HG03196 (cell line): Measurements from ENCODE around the gene EFCAB12.
"Not testable (repeated sequence)": the region's sequence is repeated elsewhere in the genome, so short reads cannot be mapped to it uniquely, and the experiment has no call there.

Experiments
- ATAC-seq: cut with Tn5 transposase; IDR thresholded peaks from one replicate; pipeline ENCODE4 v1.9.1; 2021; ENCODE audit not compliant: unreplicated experiment

The EFCAB12 gene

GRCh38 chr3:129421988-129422745, 6.3 kb downstream of the EFCAB12 start:
- no peak for ATAC-seq

- no peak for ATAC-seq
These were observed 7.1 kb downstream of the EFCAB12 start for GRCh38 chr3:129421236-129421883.

- no peak for ATAC-seq
These were observed 9.0 kb downstream of the EFCAB12 start for GRCh38 chr3:129419476-129419875.

- ATAC-seq, result no peak
These were observed 10.1 kb downstream of the EFCAB12 start for GRCh38 chr3:129418041-129418973.

DNA sequence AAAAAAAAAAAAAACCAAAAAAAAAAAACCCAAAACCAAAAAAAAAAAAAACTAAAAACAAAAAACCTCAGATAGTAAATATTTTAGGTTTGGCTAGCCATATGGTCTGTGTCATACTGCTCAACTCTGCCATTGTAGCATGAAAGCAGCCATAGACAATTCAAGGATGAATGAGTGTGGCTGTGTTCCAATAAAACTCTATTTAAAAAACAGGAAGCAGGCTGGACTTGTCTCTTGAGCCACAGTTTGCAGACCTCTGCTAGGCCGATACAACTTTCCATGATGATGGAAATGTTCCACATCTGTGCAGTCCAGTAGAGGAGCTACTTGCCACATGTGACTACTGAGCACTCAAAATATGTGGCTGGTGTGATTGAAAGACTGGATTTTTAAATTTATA, 11.1 kb downstream of the EFCAB12 start:
- no peak for ATAC-seq

DNA sequence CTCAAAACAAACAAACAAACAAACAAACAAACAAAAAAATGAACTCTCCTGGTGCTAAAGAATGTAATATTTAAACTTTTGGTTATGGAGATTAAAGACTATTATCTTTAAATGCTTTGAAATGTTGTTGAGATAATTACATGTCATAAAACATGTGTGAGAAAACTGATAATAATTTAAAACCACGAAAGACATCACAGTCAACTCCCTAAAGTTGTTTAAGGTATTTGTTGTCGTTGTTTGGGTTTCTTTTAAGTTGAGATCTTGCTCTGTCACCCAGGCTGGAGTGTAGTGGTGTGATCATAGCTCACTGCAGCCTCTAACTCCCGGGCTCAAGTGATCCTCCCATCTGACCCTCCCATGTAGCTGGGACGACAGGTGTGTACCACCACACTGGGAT, 12.0 kb downstream of the EFCAB12 start:
- no peak for ATAC-seq

- no peak for ATAC-seq
These were observed 12.6 kb downstream of the EFCAB12 start for GRCh38 chr3:129415830-129416229.

DNA sequence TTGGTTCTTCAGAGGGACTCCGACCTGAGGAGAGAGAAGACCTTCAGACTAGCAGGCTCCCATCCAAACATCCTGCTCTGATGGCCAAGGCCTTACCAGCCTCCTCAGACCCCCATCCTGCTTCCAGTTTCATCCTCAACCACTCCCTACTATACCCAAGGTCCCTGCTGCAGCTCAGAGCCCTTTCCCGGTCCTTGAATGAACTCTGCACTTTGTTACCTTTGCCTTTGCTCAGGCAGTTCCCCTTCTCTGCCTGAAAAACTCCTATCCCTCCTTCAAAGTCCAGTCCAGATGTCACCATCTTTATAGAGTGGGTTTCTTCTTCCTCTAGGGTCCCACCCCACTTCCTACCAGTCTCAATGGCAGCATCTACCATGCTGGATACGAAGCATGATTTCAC, 13.1 kb downstream of the EFCAB12 start:
- no peak for ATAC-seq

DNA sequence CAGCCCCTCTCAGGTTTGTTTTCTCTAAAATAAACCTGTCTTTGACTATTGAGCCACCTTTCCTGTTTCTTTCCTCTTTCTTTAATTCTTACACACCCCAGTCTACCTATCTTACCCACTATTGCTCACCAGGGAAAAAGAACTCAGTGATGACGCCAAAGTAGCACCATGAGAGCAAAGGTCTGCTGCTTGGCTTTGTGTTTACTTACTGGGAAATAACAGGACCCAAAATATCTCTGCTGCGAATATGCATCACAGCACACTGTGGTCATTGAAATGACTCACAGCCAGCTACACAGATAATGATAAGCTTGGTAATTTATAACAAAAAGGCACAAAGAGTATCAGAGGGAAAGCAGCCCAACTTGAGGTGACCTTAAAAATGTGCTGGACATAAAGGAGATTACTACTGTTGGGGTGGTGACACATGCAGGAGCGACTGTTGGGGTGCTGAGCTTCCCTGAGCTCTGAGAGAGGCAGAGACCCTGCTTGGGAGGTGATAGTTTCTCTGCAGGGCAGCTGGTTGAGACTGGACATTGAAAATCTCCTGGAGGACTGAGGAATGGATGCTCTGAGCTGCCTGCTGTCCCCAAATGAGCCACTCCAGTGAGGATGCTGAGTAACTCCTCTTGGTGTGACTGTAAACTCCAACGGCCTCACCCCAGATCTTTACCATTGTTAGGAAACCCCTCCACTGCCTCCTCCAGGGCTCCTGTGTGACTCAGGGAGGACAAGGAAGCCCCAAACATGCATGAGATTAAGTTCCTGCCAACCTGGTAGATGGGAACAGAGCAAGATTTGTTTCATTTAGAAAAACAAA, 14.5 kb downstream of the EFCAB12 start:
- peak; percentile 80 for ATAC-seq

DNA sequence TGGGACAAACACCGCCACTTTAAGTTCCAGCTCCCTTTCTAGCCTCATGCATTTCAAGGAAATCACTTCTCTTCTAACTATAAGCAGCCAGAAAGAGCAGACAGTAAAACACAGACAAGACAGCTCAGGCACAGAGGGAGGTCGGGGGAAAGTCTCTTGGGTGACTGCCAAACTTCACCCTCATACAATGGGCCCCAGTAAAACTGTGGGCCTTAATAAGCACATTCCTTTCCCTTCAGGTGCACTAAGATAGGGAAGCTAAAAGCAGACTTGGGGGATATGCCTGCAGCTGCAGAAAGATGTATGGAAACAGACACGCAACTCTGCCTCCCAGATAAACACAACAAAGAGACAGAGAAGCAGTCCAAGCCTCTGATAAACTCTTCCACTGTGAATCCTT, 15.2 kb downstream of the EFCAB12 start:
- not testable (repeated sequence) for ATAC-seq

DNA sequence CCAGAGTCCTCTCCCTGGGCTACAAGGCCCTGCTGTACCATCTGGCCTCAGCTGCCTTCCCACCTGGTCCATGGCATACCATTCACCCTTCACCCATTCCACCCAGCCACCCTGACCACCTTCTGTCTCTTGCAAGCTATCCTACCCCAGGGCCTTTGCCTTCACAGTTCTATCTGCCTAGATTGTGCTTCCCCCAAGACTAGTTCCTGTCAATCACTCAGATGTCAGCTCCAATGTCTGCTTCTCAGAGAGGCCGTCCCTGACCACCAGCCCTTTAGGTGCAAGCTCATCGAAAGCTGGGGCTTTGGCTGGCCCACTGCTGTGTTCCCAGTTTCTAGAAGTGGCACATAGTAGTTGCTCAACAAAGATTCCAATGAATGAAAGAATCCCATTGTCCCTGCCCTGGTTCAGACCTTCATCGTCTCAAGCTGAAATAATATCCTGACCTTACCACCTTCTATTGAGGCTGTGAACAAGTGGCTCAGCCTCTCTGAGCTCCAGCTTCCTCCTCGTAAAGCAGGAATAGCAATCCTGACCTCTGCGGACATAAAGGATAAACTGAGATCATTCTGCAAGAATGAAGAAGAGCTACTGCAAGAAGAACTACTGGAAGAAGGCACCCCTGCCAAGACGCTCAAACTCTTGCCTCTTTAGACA, 15.8 kb downstream of the EFCAB12 start:
- ATAC-seq, result no peak

DNA sequence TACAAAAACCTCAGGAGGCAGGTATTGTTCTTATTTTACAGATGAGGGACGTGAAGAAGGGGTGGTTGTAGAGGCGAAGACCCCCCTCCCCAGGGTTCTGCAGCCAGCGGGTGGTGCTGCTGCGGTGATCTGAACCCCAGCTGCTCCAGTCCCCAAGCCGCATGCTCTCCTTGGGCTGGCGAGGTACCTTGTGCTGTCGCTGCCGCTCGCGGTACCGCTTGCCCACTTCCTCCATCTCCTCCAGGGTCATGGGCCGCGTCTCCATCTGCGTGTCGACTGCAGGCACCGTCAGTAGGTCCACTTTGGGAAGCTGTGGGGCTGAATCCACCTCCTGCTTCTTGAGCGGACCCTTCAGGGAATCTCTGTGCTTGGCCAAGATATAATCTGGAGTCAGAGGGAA, 17.5 kb downstream of the EFCAB12 start:
- no peak for ATAC-seq

GRCh38 chr3:129409541-129409940, 18.9 kb downstream of the EFCAB12 start:
- ATAC-seq, result no peak

- ATAC-seq, result no peak
These were observed 23.8 kb downstream of the EFCAB12 start for GRCh38 chr3:129404610-129405009.

DNA sequence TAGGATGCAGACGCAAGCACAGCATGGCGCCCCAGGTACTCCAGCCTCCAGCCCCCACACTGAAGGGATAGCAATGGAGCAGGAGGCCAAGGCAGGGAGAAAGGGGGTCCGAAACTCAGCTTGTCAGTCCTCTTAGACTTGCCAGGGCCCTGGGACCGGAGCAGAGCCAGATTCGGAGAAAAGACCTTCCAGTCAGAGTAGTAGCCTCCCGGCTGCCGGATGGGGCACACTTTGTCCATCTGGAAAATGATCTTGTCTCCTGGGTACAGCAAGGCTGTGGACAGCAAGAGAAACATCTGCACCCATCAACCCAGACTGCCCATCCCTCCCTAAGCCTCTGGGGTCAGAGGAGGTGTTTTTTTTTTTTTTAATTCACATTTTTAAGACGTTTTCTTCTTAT, 24.3 kb downstream of the EFCAB12 start:
- no peak for ATAC-seq

DNA sequence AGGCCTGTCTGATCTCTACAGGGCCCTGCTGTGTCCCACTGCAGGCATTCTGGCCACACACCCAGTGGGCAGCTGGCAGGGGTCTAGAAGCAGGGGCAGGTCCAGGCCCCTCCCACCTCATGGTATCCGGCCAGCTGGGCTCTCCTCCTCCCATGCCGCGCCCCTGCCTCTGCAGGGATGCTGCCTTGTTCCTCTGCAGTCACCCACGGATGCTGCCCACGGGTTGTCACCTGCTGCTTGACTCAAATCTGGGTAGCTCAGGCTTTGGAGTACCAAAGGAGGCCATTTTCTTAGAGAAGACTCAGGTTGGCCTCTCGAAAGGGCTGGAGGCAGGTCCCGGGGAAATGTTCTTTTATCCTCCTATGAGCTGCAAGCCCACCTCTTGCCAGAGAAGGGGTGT, 25.0 kb downstream of the EFCAB12 start:
- no peak for ATAC-seq

GRCh38 chr3:129402616-129403015, 25.8 kb downstream of the EFCAB12 start:
- ATAC-seq, result no peak

DNA sequence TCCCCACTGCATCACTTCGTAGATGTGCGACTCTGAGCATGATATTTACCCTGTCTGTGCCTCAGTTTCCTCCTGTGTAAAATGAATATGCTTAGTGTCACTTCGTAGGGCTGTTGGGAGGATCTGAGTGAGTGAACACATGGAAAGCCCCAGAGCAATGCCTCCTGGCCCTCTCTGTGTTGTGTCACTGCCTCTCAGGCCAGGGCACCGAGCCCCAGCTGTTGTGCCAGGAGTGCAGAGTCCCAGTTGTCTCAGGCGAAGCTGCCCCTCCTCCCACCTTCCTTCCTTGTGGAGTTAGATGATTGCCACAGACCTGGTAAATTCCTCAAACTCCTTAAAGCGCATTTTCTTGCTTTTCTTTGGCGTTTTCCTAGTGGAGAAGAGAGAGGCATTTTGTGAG, 26.2 kb downstream of the EFCAB12 start:
- ATAC-seq, result no peak

DNA sequence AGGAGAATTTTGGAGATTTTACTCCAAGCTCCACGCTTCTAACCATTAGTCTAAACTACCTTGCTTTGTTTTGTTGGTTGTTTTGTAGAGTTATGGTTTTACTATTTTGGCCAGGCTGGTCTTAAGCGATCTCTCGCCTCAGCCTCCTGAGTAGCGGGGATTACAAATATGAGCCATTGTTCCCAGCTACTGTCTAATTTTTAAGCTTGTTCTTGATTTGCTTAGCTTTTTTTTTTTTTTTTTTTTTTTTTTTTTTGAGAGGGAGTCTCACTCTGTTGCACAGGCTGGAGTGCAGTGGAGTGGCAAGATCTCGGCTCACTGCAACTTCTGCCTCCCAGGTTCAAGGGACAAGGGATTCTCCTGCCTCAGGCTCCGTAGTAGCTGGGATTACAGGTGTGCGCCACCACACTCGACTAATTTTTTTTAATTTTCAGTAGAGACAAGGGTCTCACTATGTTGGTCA, 28.5 kb downstream of the EFCAB12 start:
- ATAC-seq, result peak; percentile 8
